Esophagus muscularis mucosa (tissue), 3 donors: ENCODE results near the gene ABHD6.

Source experiments
- CTCF ChIP-seq, 3 experiments: fragments of 200-600 bp in 2 of 3; fragments of 450-650 bp in 1 of 3; sonication (generic) in 2 of 3; IDR thresholded peaks; one replicate each; pipeline ENCODE4 v1.5.1; 2017 to 2019; ENCODE audit warnings: antibody characterized with exemption in 3 of 3, mild to moderate bottlenecking in 2 of 3, moderate library complexity in 1 of 3
- POLR2A ChIP-seq: fragments of 450-650 bp; IDR thresholded peaks from one replicate; pipeline ENCODE4 v1.6.1; 2017; ENCODE audit warnings: antibody characterized with exemption, moderate library complexity, mild to moderate bottlenecking, low read depth

- TF ChIP-seq CTCF (IDR thresholded peaks at IDR 0.05) (peak in 2 of 3 experiments; percentile 16 to 46), POLR2A (no peak)
Measured at GRCh38 chr3:58332575-58333188, 95.1 kb downstream of the ABHD6 start, which contains the start of gene PXK.
